GM03348 (cell line): ENCODE results near the gene PPP1R3G.
"Not testable (repeated sequence)": the region's sequence is repeated elsewhere in the genome, so short reads cannot be mapped to it uniquely, and the experiment has no call there.

Experiments used
- DNase-seq: peaks from one replicate; pipeline ENCODE4 v3.0.0; 2012; ENCODE audit warnings: low spot score

PPP1R3G gene

GRCh38 chr6:5120011-5120410 lies 34.9 kb downstream of the PPP1R3G start:
- DNase-seq, result no peak

GRCh38 chr6:5120543-5120942 lies 35.4 kb downstream of the PPP1R3G start:
- DNase-seq, result not testable (repeated sequence)

DNA sequence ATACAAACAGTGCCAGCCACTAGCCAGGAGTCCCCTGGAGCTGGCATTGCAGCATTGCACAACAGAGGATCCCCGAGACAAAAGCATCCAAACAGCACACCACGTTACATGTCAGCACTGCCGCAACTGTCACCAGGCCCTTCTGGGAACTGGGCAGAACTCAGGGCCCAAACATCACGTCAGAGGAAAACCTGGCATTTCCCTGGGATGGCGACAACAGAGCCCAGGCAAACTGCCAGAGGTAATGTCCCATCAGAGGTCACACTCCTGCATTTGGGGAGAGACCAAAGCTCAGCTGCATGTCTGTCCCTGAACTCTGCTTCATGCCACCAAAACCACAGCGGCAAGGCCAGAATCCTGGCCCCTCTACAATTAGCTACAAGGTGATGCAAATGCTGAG lies 36.3 kb downstream of the PPP1R3G start:
- no peak for DNase-seq

- no peak for DNase-seq
Observed at GRCh38 chr6:5121956-5122355, 36.8 kb downstream of the PPP1R3G start.

DNA sequence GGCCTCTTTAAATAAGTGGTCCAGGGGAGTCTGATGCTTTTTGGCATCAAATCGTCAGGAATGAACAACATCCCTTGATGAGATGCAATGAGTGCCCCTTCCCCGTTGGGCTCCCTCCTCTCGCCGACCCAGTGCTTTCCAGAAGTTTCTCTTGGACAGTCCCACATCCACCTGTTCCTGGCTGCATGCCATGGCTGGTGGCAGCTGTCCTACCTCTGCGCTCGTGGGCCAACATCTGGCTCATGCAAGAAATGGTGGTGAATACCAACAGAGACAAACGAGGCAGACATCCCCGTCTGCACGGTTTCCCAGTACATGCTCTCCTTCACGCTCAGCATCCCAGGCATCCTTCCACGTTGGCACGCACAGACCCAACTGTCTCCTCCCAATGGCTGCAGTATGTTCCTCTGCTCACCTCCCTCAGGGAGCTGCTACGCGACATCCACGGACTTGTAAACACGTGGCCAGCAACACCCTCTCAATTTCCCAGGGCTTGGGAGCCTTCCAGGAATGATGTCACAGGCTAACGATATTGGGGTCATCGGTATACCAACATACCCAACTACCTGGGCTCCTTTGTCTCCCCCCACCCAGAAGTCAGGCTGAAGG lies 37.5 kb downstream of the PPP1R3G start:
- DNase-seq, result no peak

GRCh38 chr6:5123296-5124143 lies 38.4 kb downstream of the PPP1R3G start:
- no peak for DNase-seq

- no peak for DNase-seq
Observed at GRCh38 chr6:5124526-5124925, 39.4 kb downstream of the PPP1R3G start.

DNA sequence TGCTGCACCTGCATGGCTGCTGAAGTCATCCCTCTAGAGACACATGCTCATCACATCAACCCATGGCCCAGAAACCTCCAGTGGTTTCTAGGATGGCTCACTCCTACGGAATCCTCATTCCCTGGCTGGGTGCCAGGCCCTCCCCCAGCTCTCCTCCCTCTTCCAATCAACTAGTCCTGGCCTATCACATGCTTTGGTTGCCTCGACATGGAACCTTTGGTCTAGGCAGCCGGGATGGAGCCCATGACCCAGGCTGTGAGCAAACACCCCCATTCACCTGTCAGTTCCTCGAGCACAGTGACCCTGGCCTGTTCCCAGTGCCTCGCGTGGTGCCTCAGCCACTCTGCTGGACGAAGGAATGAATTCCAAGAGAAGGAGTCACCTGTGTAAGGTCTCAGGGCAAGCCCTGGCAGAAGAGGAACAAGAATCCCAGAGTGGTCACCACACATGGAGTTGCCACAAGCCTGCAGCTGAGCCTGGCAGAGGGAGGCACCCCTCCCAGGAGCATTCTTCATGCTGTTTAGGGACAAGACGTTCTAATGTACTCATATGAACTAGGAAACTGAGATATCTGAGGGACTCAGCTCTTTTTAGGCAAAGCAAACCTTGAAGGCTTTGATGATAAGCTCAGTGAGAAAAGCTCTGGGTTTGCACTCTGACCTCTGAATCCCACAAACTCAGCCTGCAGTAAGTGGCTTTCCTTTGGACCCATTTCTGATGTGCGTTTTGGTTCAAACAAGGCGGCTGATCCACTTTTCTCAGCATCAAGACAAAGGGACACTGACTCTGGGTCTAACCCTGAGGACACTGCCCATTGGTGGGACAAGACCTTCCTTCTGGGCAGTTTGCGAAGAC lies 40.2 kb downstream of the PPP1R3G start:
- peak; percentile 30 for DNase-seq

- peak; percentile 55 for DNase-seq
Observed at GRCh38 chr6:5126214-5126613, 41.1 kb downstream of the PPP1R3G start.

- DNase-seq, result no peak
Observed at GRCh38 chr6:5127106-5127687, 42.1 kb downstream of the PPP1R3G start.

DNA sequence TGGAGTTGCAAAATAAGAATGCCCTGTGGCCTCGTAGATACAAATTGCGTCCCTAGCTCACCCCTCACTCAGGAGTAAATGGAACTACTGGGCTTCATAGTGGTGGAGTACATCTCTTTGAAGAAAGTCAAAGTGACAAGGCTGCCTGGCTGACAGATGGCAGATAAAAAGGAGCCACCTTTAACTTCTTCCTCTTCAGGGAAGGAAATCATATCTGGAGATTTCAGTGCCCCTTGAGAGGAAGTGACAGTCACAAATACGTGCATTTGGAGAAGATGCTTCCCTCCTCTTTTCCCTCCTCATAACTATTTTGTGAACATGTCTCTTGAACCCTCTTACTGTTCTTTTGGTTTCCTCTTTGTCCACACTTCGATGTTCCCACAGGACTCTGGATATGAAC lies 43.2 kb downstream of the PPP1R3G start:
- DNase-seq, result no peak

DNA sequence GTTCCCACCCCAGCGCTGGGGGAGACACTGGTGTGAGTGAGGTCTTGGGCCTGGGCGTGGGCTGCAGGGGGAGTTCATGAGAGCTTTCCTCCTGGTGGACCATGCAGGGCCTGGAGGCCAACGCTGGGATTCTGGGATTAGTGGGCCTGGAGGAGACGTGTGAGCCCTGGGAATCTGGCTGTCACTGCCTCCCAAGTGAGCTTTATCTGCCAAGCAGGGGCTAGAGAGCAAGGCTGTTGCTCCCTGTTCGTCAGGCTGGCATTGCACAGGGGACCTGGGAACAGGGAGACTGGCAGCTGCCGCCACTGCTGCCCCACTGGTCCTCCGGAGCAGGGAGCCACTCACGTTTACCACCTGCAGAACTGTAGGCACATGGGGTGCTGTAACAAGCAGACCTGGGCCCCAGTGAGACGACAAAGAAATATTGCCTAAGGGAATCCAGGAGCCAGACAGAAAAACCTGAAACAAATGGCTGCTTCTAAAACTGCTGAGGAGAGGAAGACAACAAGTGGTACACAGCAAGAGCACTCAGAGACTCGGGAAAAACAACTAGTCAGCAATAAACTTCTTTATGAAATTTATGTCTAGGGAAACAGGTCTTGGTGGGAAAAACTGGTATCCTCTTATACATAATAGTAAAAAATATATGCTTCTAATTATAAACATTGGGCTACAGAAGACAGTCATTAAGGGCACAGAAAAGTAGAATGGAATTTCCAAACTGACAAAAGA lies 45.2 kb downstream of the PPP1R3G start:
- no peak for DNase-seq

GRCh38 chr6:5132731-5133130 lies 47.6 kb downstream of the PPP1R3G start:
- peak; percentile 79 for DNase-seq

GRCh38 chr6:5133943-5134342 lies 48.8 kb downstream of the PPP1R3G start:
- DNase-seq, result no peak

DNA sequence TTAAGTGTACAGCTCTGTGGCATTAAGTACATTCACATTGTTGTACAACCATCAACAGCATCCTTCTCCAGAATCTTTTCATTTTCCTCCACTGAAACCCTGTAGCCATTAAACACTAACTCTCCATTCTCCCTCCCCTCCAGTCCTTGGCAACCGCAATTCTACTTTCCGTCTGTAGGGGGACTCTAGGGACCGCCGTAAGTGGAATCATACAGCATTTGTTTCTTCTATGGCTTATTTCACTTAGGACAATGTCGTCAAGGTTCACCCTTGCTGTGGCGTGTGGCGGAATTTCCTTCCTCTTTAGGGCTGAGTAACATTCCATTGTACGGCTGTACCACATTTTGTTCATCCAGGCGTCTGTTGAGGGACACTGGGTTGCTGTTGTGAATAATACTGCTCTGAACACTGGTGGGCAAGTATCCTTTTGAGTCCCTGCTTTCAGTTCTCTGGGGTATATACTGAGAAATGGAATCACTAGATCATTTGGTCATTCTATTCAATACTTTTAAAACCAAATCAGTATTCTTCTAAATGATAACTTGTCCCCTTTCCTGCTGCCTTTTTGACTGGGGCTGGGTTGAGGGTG lies 50.7 kb downstream of the PPP1R3G start:
- DNase-seq, result no peak

DNA sequence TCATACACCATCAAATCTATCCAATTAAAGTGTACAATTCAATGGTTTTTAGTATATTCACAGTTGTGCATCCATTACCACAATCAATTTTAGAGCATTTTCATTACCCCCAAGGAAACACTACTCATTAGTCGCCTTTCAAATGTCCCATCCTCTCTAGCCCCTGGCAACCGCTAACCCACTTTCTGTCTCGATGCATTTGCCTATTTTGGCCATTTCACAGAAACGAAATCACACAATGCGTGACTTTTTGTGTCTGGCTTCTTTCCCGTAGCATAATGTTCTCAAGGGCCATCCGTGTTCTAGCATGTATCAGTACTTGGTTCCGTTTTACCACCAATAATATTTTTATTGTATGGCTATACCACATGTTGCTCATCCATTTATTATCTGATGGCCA lies 51.7 kb downstream of the PPP1R3G start:
- DNase-seq, result no peak
